PC-3 (cell line): ENCODE results near the gene HDAC4. TPM values are rescaled to one million over a fixed set of nuclear protein-coding genes. Genes with fewer than 3 reads are reported as not detected.

Experiments used
- ATAC-seq: fragments of 200-7000 bp; cut with Tn5 transposase; 2 replicates; pipeline ENCODE4 v1.9.1; 2020; ENCODE audit warnings: mild to moderate bottlenecking, moderate library complexity
- BruUV-seq: library from RNA; stranded (reverse); fragments of 400-500 nt; replicated peaks from 2 replicates; lab custom pipeline; 2021; lab: Mats Ljungman, UMichigan
- CTCF ChIA-PET: fragments of 300-600 bp; sonication (Branson Sonifier 250); formaldehyde crosslinking; loops from one replicate; lab custom pipeline; 2022; ENCODE audit warnings: antibody characterized with exemption; lab: Charles Lee
- POLR2A ChIA-PET: fragments of 300-600 bp; sonication (Branson Sonifier 250); formaldehyde crosslinking; loops from one replicate; lab custom pipeline; 2022; ENCODE audit warnings: antibody characterized with exemption; ENCODE audit not compliant: unreplicated experiment; lab: Charles Lee
- DNase-seq: peaks from one replicate; pipeline ENCODE4 v3.0.0-alpha.2; 2015
- H2AFZ ChIP-seq: fragments of 300-600 bp; sonication (generic); 2 replicates; pipeline ENCODE4 v1.6.0; 2016; ENCODE audit warnings: antibody characterized with exemption, low read length
- H3F3A ChIP-seq: fragments of 300-600 bp; sonication (generic); one replicate; pipeline ENCODE4 v1.6.0; 2017; ENCODE audit warnings: antibody characterized with exemption, low read length, control low read depth, mild to moderate bottlenecking; ENCODE audit not compliant: unreplicated experiment
- H3K27ac ChIP-seq: fragments of 300-600 bp; sonication (generic); 2 replicates; pipeline ENCODE4 v1.5.1; 2016; ENCODE audit warnings: mild to moderate bottlenecking, low read length
- H3K27me3 ChIP-seq: fragments of 300-600 bp; sonication (generic); 2 replicates; pipeline ENCODE4 v1.6.1; 2016; ENCODE audit warnings: low read length, mixed read lengths
- H3K36me3 ChIP-seq: fragments of 300-600 bp; sonication (generic); 2 replicates; pipeline ENCODE4 v1.6.1; 2016; ENCODE audit warnings: low read depth, mixed run types, low read length, mixed read lengths
- H3K4me1 ChIP-seq: fragments of 300-600 bp; sonication (generic); 2 replicates; pipeline ENCODE4 v1.5.1; 2016; ENCODE audit warnings: low read length; ENCODE audit not compliant: insufficient read depth
- H3K4me2 ChIP-seq: fragments of 300-600 bp; sonication (generic); 2 replicates; pipeline ENCODE4 v1.6.0; 2016; ENCODE audit warnings: low read length
- H3K4me3 ChIP-seq: fragments of 300-600 bp; sonication (generic); 2 replicates; pipeline ENCODE4 v1.5.1; 2016; ENCODE audit warnings: mild to moderate bottlenecking, low read length, mixed read lengths
- H3K79me2 ChIP-seq: fragments of 300-600 bp; sonication (generic); 2 replicates; pipeline ENCODE4 v1.6.1; 2017; ENCODE audit warnings: low read length, mixed read lengths
- H3K9ac ChIP-seq: fragments of 300-600 bp; sonication (generic); 2 replicates; pipeline ENCODE4 v1.6.0; 2016; ENCODE audit warnings: mild to moderate bottlenecking, low read length
- H3K9me2 ChIP-seq: fragments of 300-600 bp; sonication (generic); replicated peaks from 2 replicates; pipeline ENCODE4 v1.6.1; 2016; ENCODE audit warnings: mixed run types, low read length, mixed read lengths
- H3K9me3 ChIP-seq: fragments of 300-600 bp; sonication (generic); 2 replicates; pipeline ENCODE4 v1.6.1; 2016; ENCODE audit warnings: low read length, mixed read lengths
- H4K20me1 ChIP-seq: fragments of 300-600 bp; sonication (generic); 2 replicates; pipeline ENCODE4 v1.6.1; 2016; ENCODE audit warnings: low read length, mixed read lengths
- EZH2 ChIP-seq: fragments of 300-600 bp; sonication (generic); IDR thresholded peaks from one replicate; pipeline ENCODE4 v1.6.1; 2017; ENCODE audit warnings: antibody characterized with exemption, mild to moderate bottlenecking, low read length; ENCODE audit not compliant: unreplicated experiment
- EZH2phosphoT487 ChIP-seq: fragments of 300-600 bp; sonication (generic); IDR thresholded peaks from 2 replicates; pipeline ENCODE4 v1.6.1; 2018; ENCODE audit warnings: mild to moderate bottlenecking, antibody characterized with exemption, low read length, borderline replicate concordance
- intact Hi-C: fragments of 100-400 bp; cut with micrococcal nuclease; formaldehyde crosslinking; loops from 2 replicates; pipeline ENCODE4 v1.9.0; 2023
- total RNA-seq: library from RNA; depleted of rRNA; stranded (reverse); fragments of >200 nt; gene quantifications from 2 replicates; pipeline ENCODE4 v1.2.3, GENCODE V29; 2014
- TF ChIP-seq, protein P1 (sequence below): fragments of 300-600 bp; sonication (generic); conservative IDR thresholded peaks from 2 replicates; pipeline ENCODE4 v1.5.1; 2017; ENCODE audit warnings: antibody characterized with exemption, low read depth, mild to moderate bottlenecking, low read length

The HDAC4 gene
- total RNA-seq, 1 experiment from 2014 or later, result 8.5 TPM

DNA sequence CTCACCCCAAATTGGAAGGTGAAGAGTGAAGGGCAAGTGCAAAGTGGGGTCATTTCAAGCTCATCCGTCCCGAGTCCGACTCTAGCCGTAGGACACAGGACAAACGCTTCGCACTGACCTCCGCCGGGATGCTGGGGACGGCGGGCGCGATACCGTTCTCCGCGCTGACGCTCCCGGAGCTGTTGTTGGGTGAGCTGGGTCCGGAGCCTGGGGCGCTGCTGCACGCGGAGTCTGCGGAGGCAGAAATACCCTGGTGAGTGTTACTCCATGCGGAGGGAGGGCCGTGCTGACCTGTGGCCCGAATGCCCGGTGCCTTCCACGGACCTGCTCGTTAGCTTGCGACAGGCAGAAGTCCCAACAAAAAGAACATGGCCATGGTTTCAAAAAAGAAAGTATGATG, 261.3 kb downstream of the HDAC4 start:
- no TSS peak for BruUV-seq

DNA sequence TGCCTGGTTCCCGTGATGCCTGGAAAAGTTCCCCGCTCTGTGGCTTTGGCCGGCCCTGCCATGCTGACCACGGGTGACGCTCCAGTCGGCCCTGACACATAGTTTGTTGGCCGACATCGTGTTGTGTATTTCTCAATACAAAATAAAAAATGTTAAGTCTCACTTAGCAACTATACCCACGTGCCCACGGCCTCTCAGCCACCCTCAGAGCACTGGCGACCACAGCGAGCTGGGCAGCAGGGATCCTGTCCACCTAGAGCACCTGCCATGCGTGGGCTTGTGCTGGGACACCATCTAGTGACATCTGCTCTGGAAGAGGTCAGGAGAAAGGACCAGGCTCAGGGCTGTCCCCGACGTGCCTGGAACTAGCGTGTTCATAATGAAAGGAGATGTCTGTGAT, 261.7 kb downstream of the HDAC4 start:
- no peaks in the 10 kb centered on the region for H4K20me1 ChIP-seq
- no peak overlapping the region for H3K27ac ChIP-seq
- H3K9me3 ChIP-seq, result no peaks in the 10 kb centered on the region
- peaks cover 4% of the 10 kb centered on the region; the same call in 1 of the 2 replicates for H3K4me1 ChIP-seq
- ChIA-PET POLR2A (no interaction called here), CTCF (no interaction called here)
- H3K4me2 ChIP-seq, result no peak overlapping the region
- H3K4me3 ChIP-seq, result no peak overlapping the region
- no peak overlapping the region for H2AFZ ChIP-seq
- H3F3A ChIP-seq, result no peaks in the 10 kb centered on the region
- H3K79me2 ChIP-seq, result no peaks in the 10 kb centered on the region
- H3K9ac ChIP-seq, result no peak overlapping the region
- H3K9me2 ChIP-seq, result no peaks in the 10 kb centered on the region
- no peaks in the 10 kb centered on the region for H3K27me3 ChIP-seq
- BruUV-seq, result no TSS peak
- no peak for DNase-seq
- no peaks in the 10 kb centered on the region for H3K36me3 ChIP-seq
- no peak for ATAC-seq
- intact Hi-C loops, result no loop called here
- TF ChIP-seq EZH2phosphoT487, result no peak

More for the DNA sequence above, 261.3 kb downstream of the HDAC4 start:
- no peaks in the 10 kb centered on the region for H3F3A ChIP-seq
- TF ChIP-seq EZH2phosphoT487, result no peak
- H3K4me3 ChIP-seq, result no peak overlapping the region
- ChIA-PET POLR2A (no interaction called here), CTCF (no interaction called here)
- DNase-seq (no peak), ATAC-seq (no peak)
- peaks cover 4% of the 10 kb centered on the region; the same call in 1 of the 2 replicates for H3K4me1 ChIP-seq
- H3K36me3 ChIP-seq, result no peaks in the 10 kb centered on the region
- no peaks in the 10 kb centered on the region for H3K9me2 ChIP-seq
- no peak overlapping the region for H2AFZ ChIP-seq
- H3K4me2 ChIP-seq, result no peak overlapping the region
- H4K20me1 ChIP-seq, result no peaks in the 10 kb centered on the region
- H3K9ac ChIP-seq, result no peak overlapping the region
- H3K9me3 ChIP-seq, result no peaks in the 10 kb centered on the region
- H3K27ac ChIP-seq, result no peak overlapping the region
- no peaks in the 10 kb centered on the region for H3K79me2 ChIP-seq
- intact Hi-C loops, result no loop called here
- H3K27me3 ChIP-seq, result no peaks in the 10 kb centered on the region

DNA sequence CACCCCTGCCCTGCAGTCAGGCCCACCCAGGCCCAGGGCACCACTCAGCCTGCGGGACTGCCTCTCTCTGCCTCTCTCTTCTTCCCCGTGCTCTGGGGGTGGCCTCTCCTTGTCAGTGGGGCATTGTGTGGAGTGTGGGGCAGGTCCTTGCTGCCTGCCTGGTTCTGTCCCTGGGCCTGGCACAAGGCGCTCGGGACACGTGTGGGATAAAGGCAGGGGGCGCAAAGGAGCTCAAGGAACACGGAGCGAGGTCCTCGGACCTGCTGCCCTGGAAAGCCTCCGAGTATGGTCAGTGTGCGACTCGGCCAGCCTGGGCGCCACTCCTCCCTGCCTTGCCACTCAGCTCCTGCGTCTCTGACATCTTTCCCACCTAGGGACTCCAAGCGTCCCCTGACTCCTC, 262.2 kb downstream of the HDAC4 start:
- no peaks in the 10 kb centered on the region; the same call in 1 of the 2 replicates for H3K36me3 ChIP-seq
- CTCF ChIA-PET, result no interaction called here
- no peaks in the 10 kb centered on the region for H3K9me3 ChIP-seq
- no peaks in the 10 kb centered on the region for H3K27me3 ChIP-seq
- no peaks in the 10 kb centered on the region for H3K9me2 ChIP-seq
- no TSS peak for BruUV-seq
- TF ChIP-seq, protein P1, sequence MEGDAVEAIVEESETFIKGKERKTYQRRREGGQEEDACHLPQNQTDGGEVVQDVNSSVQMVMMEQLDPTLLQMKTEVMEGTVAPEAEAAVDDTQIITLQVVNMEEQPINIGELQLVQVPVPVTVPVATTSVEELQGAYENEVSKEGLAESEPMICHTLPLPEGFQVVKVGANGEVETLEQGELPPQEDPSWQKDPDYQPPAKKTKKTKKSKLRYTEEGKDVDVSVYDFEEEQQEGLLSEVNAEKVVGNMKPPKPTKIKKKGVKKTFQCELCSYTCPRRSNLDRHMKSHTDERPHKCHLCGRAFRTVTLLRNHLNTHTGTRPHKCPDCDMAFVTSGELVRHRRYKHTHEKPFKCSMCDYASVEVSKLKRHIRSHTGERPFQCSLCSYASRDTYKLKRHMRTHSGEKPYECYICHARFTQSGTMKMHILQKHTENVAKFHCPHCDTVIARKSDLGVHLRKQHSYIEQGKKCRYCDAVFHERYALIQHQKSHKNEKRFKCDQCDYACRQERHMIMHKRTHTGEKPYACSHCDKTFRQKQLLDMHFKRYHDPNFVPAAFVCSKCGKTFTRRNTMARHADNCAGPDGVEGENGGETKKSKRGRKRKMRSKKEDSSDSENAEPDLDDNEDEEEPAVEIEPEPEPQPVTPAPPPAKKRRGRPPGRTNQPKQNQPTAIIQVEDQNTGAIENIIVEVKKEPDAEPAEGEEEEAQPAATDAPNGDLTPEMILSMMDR, result no peak
- TF ChIP-seq EZH2 (no peak), EZH2phosphoT487 (no peak)
- intact Hi-C loops, result no loop called here
- no peaks in the 10 kb centered on the region for H3F3A ChIP-seq
- no peak overlapping the region for H3K4me2 ChIP-seq
- DNase-seq (no peak), ATAC-seq (no peak)
- POLR2A ChIA-PET, result no interaction called here
- H4K20me1 ChIP-seq, result no peaks in the 10 kb centered on the region
- no peak overlapping the region for H3K9ac ChIP-seq
- no peak overlapping the region for H2AFZ ChIP-seq
- no peak overlapping the region for H3K4me3 ChIP-seq
- H3K4me1 ChIP-seq, result peaks cover 4% of the 10 kb centered on the region; the same call in 1 of the 2 replicates
- H3K27ac ChIP-seq, result no peak overlapping the region
- no peaks in the 10 kb centered on the region for H3K79me2 ChIP-seq

DNA sequence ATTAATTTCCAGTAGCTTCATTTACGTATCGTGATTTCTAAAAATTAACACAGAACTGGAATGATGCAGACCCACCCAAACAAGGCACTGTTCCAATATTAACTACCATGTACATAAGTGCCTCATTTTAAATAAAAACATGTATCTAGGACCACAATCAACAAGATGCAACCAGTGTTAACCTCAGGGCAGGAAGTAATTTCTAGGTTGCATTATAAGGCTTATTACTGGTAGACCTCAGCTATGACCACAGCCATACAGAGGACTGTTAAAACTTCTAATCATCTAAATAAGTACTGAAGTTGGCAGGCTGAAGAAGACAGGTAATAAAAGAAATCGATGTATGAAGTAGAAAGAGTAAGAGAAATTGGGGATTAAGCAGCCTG, 262.9 kb downstream of the HDAC4 start:
- H3K36me3 ChIP-seq, result no peaks in the 10 kb centered on the region; the same call in 1 of the 2 replicates
- POLR2A ChIA-PET, result no interaction called here
- CTCF ChIA-PET, result no interaction called here
- H3K4me3 ChIP-seq, result no peak overlapping the region
- no peaks in the 10 kb centered on the region for H4K20me1 ChIP-seq
- no peak overlapping the region for H3K9ac ChIP-seq
- H3F3A ChIP-seq, result no peaks in the 10 kb centered on the region
- H3K4me2 ChIP-seq, result no peak overlapping the region
- H3K27me3 ChIP-seq, result no peaks in the 10 kb centered on the region
- no TSS peak for BruUV-seq
- no peak overlapping the region for H2AFZ ChIP-seq
- H3K9me2 ChIP-seq, result no peaks in the 10 kb centered on the region
- no peaks in the 10 kb centered on the region for H3K79me2 ChIP-seq
- TF ChIP-seq EZH2 (no peak), EZH2phosphoT487 (no peak)
- TF ChIP-seq, protein P1, result no peak
- peaks cover 4% of the 10 kb centered on the region; the same call in 1 of the 2 replicates for H3K4me1 ChIP-seq
- no peak for ATAC-seq
- DNase-seq, result no peak
- intact Hi-C loops, result no loop called here
- H3K27ac ChIP-seq, result no peak overlapping the region
- no peaks in the 10 kb centered on the region for H3K9me3 ChIP-seq
